Measurements from ENCODE around the gene PLCXD1.

GRCh38 chrX:323721-324628 lies 42.8 kb downstream of the PLCXD1 start:
- TF ChIP-seq BHLHE40 (IDR thresholded peaks at IDR 0.05; ENCODE audit: borderline replicate concordance) (no peak), HDGF (IDR thresholded peaks at IDR 0.05; ENCODE audit: borderline replicate concordance) (no peak), PKNOX1 (IDR thresholded peaks at IDR 0.05) (no peak), ZNF384 (IDR thresholded peaks at IDR 0.05) (no peak), ELF4 (IDR thresholded peaks at IDR 0.05) (no peak), FOXK2 (IDR thresholded peaks at IDR 0.05) (no peak), SP1 (IDR thresholded peaks at IDR 0.05) (no peak)
